K562 (cell line): ENCODE measurements around the gene PRKAG2. TPM values are rescaled to one million over a fixed set of nuclear protein-coding genes. Genes with fewer than 3 reads are reported as not detected.

Source experiments
- ATF3 ChIP-seq, 2 experiments: fragments of 450-650 bp in 1 of 2; sonication (generic) in 1 of 2; formaldehyde crosslinking in 1 of 2; IDR thresholded peaks in 1 of 2; conservative IDR thresholded peaks in 1 of 2; 2 replicates each; pipeline versions ENCODE4 v1.6.1 to v1.8.1; 2016 to 2023; ENCODE audit warnings: mild to moderate bottlenecking in 2 of 2, moderate library complexity in 2 of 2, inconsistent platforms in 1 of 2, missing genetic modification reagents in 1 of 2
- CBFB ChIP-seq: sonication (generic); formaldehyde crosslinking; IDR thresholded peaks from 2 replicates; pipeline ENCODE4 v1.4.0; 2020; ENCODE audit warnings: mild to moderate bottlenecking, missing genetic modification reagents
- CHD7 ChIP-seq: fragments of 200-600 bp; sonication (generic); IDR thresholded peaks from one replicate; pipeline ENCODE4 v1.6.1; 2012; ENCODE audit warnings: mild to moderate bottlenecking, low read depth, low read length, inconsistent platforms
- DNMT1 ChIP-seq: fragments of 450-650 bp; IDR thresholded peaks from 2 replicates; pipeline ENCODE4 v1.6.1; 2016; ENCODE audit warnings: antibody characterized with exemption, mild to moderate bottlenecking
- FIP1L1 ChIP-seq: fragments of 200-400 bp; formaldehyde crosslinking; IDR thresholded peaks from 2 replicates; pipeline ENCODE4 v1.6.1; 2018; ENCODE audit warnings: mild to moderate bottlenecking, low read depth, low read length; ENCODE audit not compliant: poor library complexity, severe bottlenecking
- GTF2A2 ChIP-seq: IDR thresholded peaks from 2 replicates; pipeline ENCODE4 v1.6.1; 2016; ENCODE audit warnings: mild to moderate bottlenecking, missing genetic modification characterization, missing compliant biosample characterization
- MTA3 ChIP-seq: fragments of 450-650 bp; formaldehyde crosslinking; IDR thresholded peaks from 2 replicates; pipeline ENCODE4 v1.6.1; 2017; ENCODE audit warnings: mild to moderate bottlenecking, borderline replicate concordance
- NEUROD1 ChIP-seq: fragments of 150-350 bp; IDR thresholded peaks from 2 replicates; pipeline ENCODE4 v1.6.1; 2014; ENCODE audit warnings: borderline replicate concordance, low read length, low read depth; ENCODE audit not compliant: partially characterized antibody
- SAFB2 ChIP-seq: fragments of 200-400 bp; formaldehyde crosslinking; IDR thresholded peaks from 2 replicates; pipeline ENCODE4 v1.6.1; 2018; ENCODE audit warnings: borderline replicate concordance, low read length, low read depth, moderate library complexity; ENCODE audit not compliant: severe bottlenecking
- ZNF253 ChIP-seq: fragments of 250-450 bp; sonication (Bioruptor Pico); conservative IDR thresholded peaks from 2 replicates; pipeline ENCODE4 v1.6.1; 2021; ENCODE audit warnings: mild to moderate bottlenecking
- ZNF766 ChIP-seq: fragments of 200-800 bp; sonication (Bioruptor generic); conservative IDR thresholded peaks from 2 replicates; pipeline ENCODE4 v1.6.1; 2016; ENCODE audit warnings: missing genetic modification characterization, missing compliant biosample characterization
- polyA plus RNA-seq, 8 experiments: library from polyadenylated mRNA; depleted of rRNA in 4 of 8; stranded (reverse) in 5 of 8; unstranded in 3 of 8; fragments of >200 nt; fragmentation: Nextera tagmentation in 2 of 8; fragmentation: Illumina TruSeq in 1 of 8; extraction: Ambion mirVana in 2 of 8; extraction: Trizol in 1 of 8; gene quantifications; 2 replicates each; pipeline versions ENCODE4 v1.2.1 to v1.2.3, GENCODE V29; 2011 to 2014; ENCODE audit warnings: inconsistent platforms in 1 of 8, missing spikeins in 1 of 8
- total RNA-seq, 7 experiments: library from RNA; depleted of rRNA in 6 of 7; stranded (reverse); fragments of >200 nt in 6 of 7; fragmentation: Illumina TruSeq in 2 of 7; extraction: Trizol in 2 of 7; gene quantifications; 2 replicates each; pipeline versions ENCODE4 v1.2.1 to v1.2.3, GENCODE V29; 2011 to 2021; ENCODE audit warnings: low replicate concordance in 1 of 7

Gene PRKAG2
- total and polyA plus RNA-seq, 9 of the 15 experiments (the other 6 are each of a cell fraction or from before 2014, with no cell fraction given): 0.99 to 5.6 (median 3.3) TPM

GRCh38 chr7:151744656-151745638, 132.0 kb downstream of the PRKAG2 start (continued):
- TF ChIP-seq CHD7 (no peak), ZNF766 (CRISPR knock-in tag) (no peak), SAFB2 (no peak), FIP1L1 (no peak), ZNF253 (CRISPR knock-in tag) (no peak), GTF2A2 (tag) (no peak), ATF3 (IDR thresholded peaks at IDR 0.05) (0 out of 2 replicates have a peak, but pooled peaks have one; percentile 10), ATF3 (CRISPR knock-in tag; conservative IDR thresholded peaks at IDR 0.05) (no peak), NEUROD1 (no peak), CBFB (CRISPR knock-in tag) (peak; percentile 80; the same call in 1 of the 2 replicates), DNMT1 (no peak), MTA3 (peak; percentile 34; the same call in 1 of the 2 replicates)
